ENCODE data around the gene TRIAP1.
"Not testable (repeated sequence)": the region's sequence is repeated elsewhere in the genome, so short reads cannot be mapped to it uniquely, and the experiment has no call there.

Gene TRIAP1

GRCh38 chr12:120457133-120457532 is 10.9 kb upstream of the TRIAP1 start:
- DNase-seq, result no peak

GRCh38 chr12:120455302-120455701 is 9.1 kb upstream of the TRIAP1 start:
- H3K4me1 Mint-ChIP-seq (ENCODE audit: low read depth), result peaks cover 14% of the 10 kb centered on the region
- DNase-seq, result no peak
- no peak overlapping the region for H3K4me3 Mint-ChIP-seq
- peaks cover 97% of the 10 kb centered on the region for H3K36me3 Mint-ChIP-seq (ENCODE audit: low read depth)
- no peaks in the 10 kb centered on the region for H3K9me3 Mint-ChIP-seq
- H3K27me3 Mint-ChIP-seq, result no peaks in the 10 kb centered on the region
- peak overlapping the region; percentile 22 for H3K27ac Mint-ChIP-seq

More at GRCh38 chr12:120457133-120457532, 10.9 kb upstream of the TRIAP1 start:
- H3K9me3 Mint-ChIP-seq, result no peaks in the 10 kb centered on the region
- peaks cover 12% of the 10 kb centered on the region for H3K4me1 Mint-ChIP-seq (ENCODE audit: low read depth)
- no peak overlapping the region for H3K4me3 Mint-ChIP-seq
- H3K36me3 Mint-ChIP-seq (ENCODE audit: low read depth), result peaks cover 98% of the 10 kb centered on the region
- H3K27me3 Mint-ChIP-seq, result no peaks in the 10 kb centered on the region
- peak overlapping the region; percentile 78 for H3K27ac Mint-ChIP-seq

- H3K4me1 Mint-ChIP-seq (ENCODE audit: low read depth), result peaks cover 20% of the 10 kb centered on the region
- H3K27ac Mint-ChIP-seq, result peak overlapping the region; percentile 42
- no peaks in the 10 kb centered on the region for H3K9me3 Mint-ChIP-seq
- DNase-seq, result no peak
- peaks cover 95% of the 10 kb centered on the region for H3K36me3 Mint-ChIP-seq (ENCODE audit: low read depth)
- no peaks in the 10 kb centered on the region for H3K27me3 Mint-ChIP-seq
- H3K4me3 Mint-ChIP-seq, result no peak overlapping the region
These were observed 7.8 kb upstream of the TRIAP1 start for GRCh38 chr12:120453977-120454376.

- peaks cover 93% of the 10 kb centered on the region for H3K36me3 Mint-ChIP-seq (ENCODE audit: low read depth)
- H3K27ac Mint-ChIP-seq, result peak overlapping the region; percentile 71
- H3K4me3 Mint-ChIP-seq, result no peak overlapping the region
- no peaks in the 10 kb centered on the region for H3K27me3 Mint-ChIP-seq
- no peak for DNase-seq
- no peaks in the 10 kb centered on the region for H3K9me3 Mint-ChIP-seq
- H3K4me1 Mint-ChIP-seq (ENCODE audit: low read depth), result peaks cover 22% of the 10 kb centered on the region
These were observed 7.0 kb upstream of the TRIAP1 start for GRCh38 chr12:120453060-120453750.

GRCh38 chr12:120452524-120452923 is 6.3 kb upstream of the TRIAP1 start:
- not testable (repeated sequence) for H3K9me3 Mint-ChIP-seq, H3K27me3 Mint-ChIP-seq, DNase-seq, H3K4me3 Mint-ChIP-seq
- Mint-ChIP-seq H3K27ac (peak overlapping the region; percentile 64), H3K4me1 (ENCODE audit: low read depth) (peaks cover 28% of the 10 kb centered on the region), H3K36me3 (ENCODE audit: low read depth) (peaks cover 93% of the 10 kb centered on the region)

- Mint-ChIP-seq H3K27me3 (no peaks in the 10 kb centered on the region), H3K4me1 (ENCODE audit: low read depth) (peaks cover 44% of the 10 kb centered on the region), H3K27ac (peak overlapping the region; percentile 99), H3K4me3 (peak overlapping the region; percentile 99), H3K9me3 (no peaks in the 10 kb centered on the region), H3K36me3 (ENCODE audit: low read depth) (peaks cover 92% of the 10 kb centered on the region)
- DNase-seq, result no peak
These were observed 1.8 kb upstream of the TRIAP1 start for GRCh38 chr12:120447992-120448391.

- DNase-seq, H3K9me3 Mint-ChIP-seq, H3K27me3 Mint-ChIP-seq: not testable (repeated sequence)
- peak overlapping the region; percentile 99 for H3K4me3 Mint-ChIP-seq
- H3K4me1 Mint-ChIP-seq (ENCODE audit: low read depth), result peaks cover 45% of the 10 kb centered on the region
- H3K27ac Mint-ChIP-seq, result peak overlapping the region; percentile 99
- H3K36me3 Mint-ChIP-seq (ENCODE audit: low read depth), result peaks cover 88% of the 10 kb centered on the region
These were observed 627 bp upstream of the TRIAP1 start for GRCh38 chr12:120446844-120447178.

GRCh38 chr12:120444676-120445075 is 1.5 kb downstream of the TRIAP1 start:
- peaks cover 91% of the 10 kb centered on the region for H3K36me3 Mint-ChIP-seq (ENCODE audit: low read depth)
- H3K27ac Mint-ChIP-seq, result peak overlapping the region; percentile 99
- H3K4me1 Mint-ChIP-seq (ENCODE audit: low read depth), result peaks cover 55% of the 10 kb centered on the region
- peak overlapping the region; percentile 99 for H3K4me3 Mint-ChIP-seq
- no peaks in the 10 kb centered on the region for H3K9me3 Mint-ChIP-seq
- no peaks in the 10 kb centered on the region for H3K27me3 Mint-ChIP-seq
- DNase-seq, result no peak

GRCh38 chr12:120439646-120440247 is 6.4 kb downstream of the TRIAP1 start:
- H3K27ac Mint-ChIP-seq, result peak overlapping the region; percentile 78
- peak overlapping the region; percentile 69 for H3K4me3 Mint-ChIP-seq
- peaks cover 60% of the 10 kb centered on the region for H3K36me3 Mint-ChIP-seq (ENCODE audit: low read depth)

GRCh38 chr12:120438495-120439198 is 7.5 kb downstream of the TRIAP1 start:
- peaks cover 29% of the 10 kb centered on the region for H3K4me1 Mint-ChIP-seq (ENCODE audit: low read depth)
- no peak for DNase-seq
- H3K27me3 Mint-ChIP-seq, result no peaks in the 10 kb centered on the region
- H3K4me3 Mint-ChIP-seq, result peak overlapping the region; percentile 90
- no peaks in the 10 kb centered on the region for H3K9me3 Mint-ChIP-seq
- H3K36me3 Mint-ChIP-seq (ENCODE audit: low read depth), result peaks cover 49% of the 10 kb centered on the region
- H3K27ac Mint-ChIP-seq, result peak overlapping the region; percentile 96

More at GRCh38 chr12:120439646-120440247, 6.4 kb downstream of the TRIAP1 start:
- H3K4me1 Mint-ChIP-seq (ENCODE audit: low read depth), result peaks cover 40% of the 10 kb centered on the region
- H3K27me3 Mint-ChIP-seq, result no peaks in the 10 kb centered on the region
- no peaks in the 10 kb centered on the region for H3K9me3 Mint-ChIP-seq
- peak; percentile 72 for DNase-seq

GRCh38 chr12:120437735-120438494 is 8.3 kb downstream of the TRIAP1 start, which contains the start of gene COX6A1:
Gene COX6A1 (plus strand): TSS chr12:120438113. CDS start chr12:120438127, 14 bp downstream.
- DNase-seq, result peak; percentile 95
- Mint-ChIP-seq H3K9me3 (no peaks in the 10 kb centered on the region), H3K27me3 (no peaks in the 10 kb centered on the region), H3K27ac (peak within 1 kb of the TSS; percentile 96), H3K4me1 (ENCODE audit: low read depth) (peaks cover 29% of the 10 kb centered on the region), H3K36me3 (ENCODE audit: low read depth) (peaks cover 41% of the 10 kb centered on the region), H3K4me3 (peak within 1 kb of the TSS; percentile 90)

GRCh38 chr12:120432772-120433525 is 13.2 kb downstream of the TRIAP1 start:
- Mint-ChIP-seq H3K36me3 (ENCODE audit: low read depth) (peaks cover under 1% of the 10 kb centered on the region), H3K27me3 (peaks cover 2% of the 10 kb centered on the region), H3K9me3 (no peaks in the 10 kb centered on the region), H3K4me1 (ENCODE audit: low read depth) (peaks cover 15% of the 10 kb centered on the region), H3K4me3 (no peak overlapping the region), H3K27ac (no peak overlapping the region)
- DNase-seq, result no peak

GRCh38 chr12:120429368-120429767 is 16.8 kb downstream of the TRIAP1 start:
- no peak for DNase-seq
- peaks cover 2% of the 10 kb centered on the region for H3K27me3 Mint-ChIP-seq
- H3K27ac Mint-ChIP-seq, result no peak overlapping the region
- H3K4me1 Mint-ChIP-seq (ENCODE audit: low read depth), result peaks cover 10% of the 10 kb centered on the region
- H3K9me3 Mint-ChIP-seq, result no peaks in the 10 kb centered on the region
- no peak overlapping the region for H3K4me3 Mint-ChIP-seq
- H3K36me3 Mint-ChIP-seq (ENCODE audit: low read depth), result no peaks in the 10 kb centered on the region

Data from activated T-cell treated with anti-CD3 and anti-CD28 coated beads, Interleukin-2, amount 50 U/mL, for 24 hours (primary cell).